Motor neuron (in vitro differentiated cells): ENCODE results near the gene MMEL1. TPM values are rescaled to one million over a fixed set of nuclear protein-coding genes. Genes with fewer than 3 reads are reported as not detected.
"Not testable (repeated sequence)": the region's sequence is repeated elsewhere in the genome, so short reads cannot be mapped to it uniquely, and the experiment has no call there.

ENCODE experiments used
- ATAC-seq, 8 experiments: fragments of 200-7000 bp; cut with Tn5 transposase; replicated peaks in 6 of 8; 2 replicates each; pipeline ENCODE4 v1.8.0; 2021; ENCODE audit warnings: mild to moderate bottlenecking in 8 of 8, moderate library complexity in 8 of 8
- H3K27ac ChIP-seq, 2 donors: fragments of 250-450 bp; sonication (Bioruptor Pico); 2 replicates each; pipeline ENCODE4 v1.9.0; 2021; ENCODE audit warnings: antibody characterized with exemption in 2 of 2, mild to moderate bottlenecking in 2 of 2, moderate library complexity in 1 of 2
- H3K4me1 ChIP-seq, 2 donors: fragments of 250-450 bp; sonication (Bioruptor Pico); replicated peaks in 1 of 2; 2 replicates each; pipeline ENCODE4 v1.6.1; 2021; ENCODE audit warnings: antibody characterized with exemption in 2 of 2, mild to moderate bottlenecking in 2 of 2, moderate library complexity in 1 of 2
- H3K4me3 ChIP-seq, 5 donors: fragments of 250-450 bp; sonication (Bioruptor Pico); 2 replicates each; pipeline ENCODE4 v1.9.0; 2021; ENCODE audit warnings: antibody characterized with exemption in 5 of 5, mild to moderate bottlenecking in 5 of 5, moderate library complexity in 4 of 5
- WGBS, 10 experiments: fragments of 450-650 bp; shearing (Covaris generic); methylation state at CpG; one replicate each; pipeline ENCODE4 v1.0.0; 2022; 5-methylcytosine and 5-hydroxymethylcytosine counted together
- in situ Hi-C, 9 experiments: fragments of 400-800 bp; cut with MboI; loops; one replicate each; pipeline ENCODE4 v1.15.0; 2021; ENCODE audit warnings: low sequenced_read_pairs in 9 of 9, low pct_unique_long_range_greater_than_20kb in 2 of 9; ENCODE audit not compliant: unreplicated experiment in 9 of 9
- total RNA-seq, 8 experiments: library from RNA; unstranded; fragments of 300-600 nt; gene quantifications; 2 replicates each; pipeline versions ENCODE4 v1.2.3 to v1.2.4, GENCODE V29; 2022

Gene MMEL1
- total RNA-seq, 8 experiments from 2014 or later: 0.71 to 3.2 (median 1.1) TPM; not detected in 3

- in situ Hi-C loops: no loop called here
- Histone ChIP-seq H3K4me3 (no peak overlapping the region), H3K4me1 (peaks cover 0 to 12% of the 10 kb centered on the region in 2 donors), H3K27ac (no peak overlapping the region)
- ATAC-seq: no peak
- 81 to 100% (median 92%) methylated on average over 1 to 31 of the region's 35 CpGs; no CpG with 5 or more reads in 1 of the 10 experiments for WGBS, 10 experiments
Observed at GRCh38 chr1:2630498-2631135, 2.2 kb downstream of the MMEL1 start.

GRCh38 chr1:2629627-2630497 is 3.0 kb downstream of the MMEL1 start:
- no peak for ATAC-seq
- Histone ChIP-seq H3K4me3 (no peak overlapping the region), H3K4me1 (peaks cover 0 to 12% of the 10 kb centered on the region in 2 donors), H3K27ac (no peak overlapping the region)
- WGBS, 10 experiments: 20 to 100% (median 71%) methylated on average over 1 to 16 of the region's 23 CpGs; no CpG with 5 or more reads in 2 of the 10 experiments
- in situ Hi-C loops: no loop called here

- peak overlapping the region; percentile 7 to 23 (median 19) for H3K4me3 ChIP-seq
- H3K4me1 ChIP-seq: peaks cover 0 to 12% of the 10 kb centered on the region in 2 donors
- H3K27ac ChIP-seq: no peak overlapping the region
- in situ Hi-C loops: no loop called here
- WGBS, 10 experiments: 20% methylated on average over 2 of the region's 64 CpGs; no CpG with 5 or more reads in 9 of the 10 experiments
- peak in 5 of 8 experiments; percentile 60 to 79 (median 64) for ATAC-seq
Observed at GRCh38 chr1:2628933-2629626, 3.7 kb downstream of the MMEL1 start.

- WGBS, 10 experiments: 0 to 44% (median 37%) methylated on average over 4 to 5 of the region's 46 CpGs; no CpG with 5 or more reads in 7 of the 10 experiments
- in situ Hi-C loops: no loop called here
- no peak overlapping the region for H3K27ac ChIP-seq
- ATAC-seq: peak in 5 of 8 experiments; percentile 28 to 49 (median 43)
- H3K4me3 ChIP-seq: peak overlapping the region; percentile 7 to 23 (median 19)
- peaks cover 0 to 12% of the 10 kb centered on the region in 2 donors for H3K4me1 ChIP-seq
Observed at GRCh38 chr1:2628191-2628932, 4.5 kb downstream of the MMEL1 start.

- no peak for ATAC-seq
- WGBS, 10 experiments: 0 to 20% (median 12%) methylated on average over 1 to 3 of the region's 6 CpGs; no CpG with 5 or more reads in 6 of the 10 experiments
- Histone ChIP-seq H3K27ac (no peak overlapping the region), H3K4me3 (no peak overlapping the region), H3K4me1 (peaks cover 0 to 9% of the 10 kb centered on the region in 2 donors)
- in situ Hi-C loops: no loop called here
Observed at GRCh38 chr1:2627746-2628145, 5.1 kb downstream of the MMEL1 start.

- WGBS, 10 experiments: 0 to 86% (median 69%) methylated on average over 1 to 7 of the region's 7 CpGs; no CpG with 5 or more reads in 3 of the 10 experiments
- ATAC-seq, H3K4me3 ChIP-seq, in situ Hi-C loops, H3K27ac ChIP-seq, H3K4me1 ChIP-seq: not testable (repeated sequence)
Observed at GRCh38 chr1:2625748-2626147, 7.1 kb downstream of the MMEL1 start.

- Histone ChIP-seq H3K4me3 (no peak overlapping the region), H3K4me1 (peaks cover 0 to 9% of the 10 kb centered on the region in 2 donors), H3K27ac (no peak overlapping the region)
- ATAC-seq: no peak
- in situ Hi-C loops: no loop called here
- WGBS, 10 experiments: 10 to 100% (median 45%) methylated on average over 2 to 10 of the region's 10 CpGs; no CpG with 5 or more reads in 1 of the 10 experiments
Observed at GRCh38 chr1:2625311-2625710, 7.5 kb downstream of the MMEL1 start.

GRCh38 chr1:2624735-2625300 is 8.0 kb downstream of the MMEL1 start:
- no peak overlapping the region for H3K27ac ChIP-seq
- 4 to 100% (median 36%) methylated on average over 1 to 13 of the region's 13 CpGs for WGBS, 10 experiments
- peak in 1 of 8 experiments; percentile 8 for ATAC-seq
- H3K4me3 ChIP-seq: no peak overlapping the region
- H3K4me1 ChIP-seq: peaks cover 0 to 9% of the 10 kb centered on the region in 2 donors
- in situ Hi-C loops: no loop called here

- in situ Hi-C loops: no loop called here
- 23 to 81% (median 44%) methylated on average over 1 to 12 of the region's 12 CpGs; no CpG with 5 or more reads in 2 of the 10 experiments for WGBS, 10 experiments
- Histone ChIP-seq H3K4me3 (no peak overlapping the region), H3K4me1 (peaks cover 0 to 2% of the 10 kb centered on the region in 2 donors), H3K27ac (no peak overlapping the region)
- ATAC-seq: no peak
Observed at GRCh38 chr1:2623571-2624337, 9.1 kb downstream of the MMEL1 start.

GRCh38 chr1:2617971-2618470 is 14.8 kb downstream of the MMEL1 start:
- peak in 1 of 8 experiments; percentile 28 for ATAC-seq
- in situ Hi-C loops: no loop called here

GRCh38 chr1:2614145-2614544 is 18.7 kb downstream of the MMEL1 start:
- 17 to 86% (median 65%) methylated on average over 1 to 2 of the region's 2 CpGs for WGBS, 10 experiments
- no peak for ATAC-seq
- H3K4me1 ChIP-seq: peaks cover 0 to 12% of the 10 kb centered on the region in 2 donors
- H3K27ac ChIP-seq: no peak overlapping the region
- in situ Hi-C loops: no loop called here
- H3K4me3 ChIP-seq: no peak overlapping the region

More at GRCh38 chr1:2617971-2618470, 14.8 kb downstream of the MMEL1 start:
- H3K4me3 ChIP-seq: no peak overlapping the region
- WGBS, 10 experiments: 0 to 33% (median 0%) methylated on average over 1 of the region's 1 CpG; no CpG with 5 or more reads in 2 of the 10 experiments
- H3K27ac ChIP-seq: no peak overlapping the region
- H3K4me1 ChIP-seq: no peaks in the 10 kb centered on the region
